Breast epithelium (tissue), 3 donors: ENCODE measurements around the gene CLCN3.

ENCODE experiments used
- POLR2A ChIP-seq: fragments of 450-650 bp; IDR thresholded peaks from one replicate; pipeline ENCODE4 v1.6.1; 2016; ENCODE audit warnings: antibody characterized with exemption, mild to moderate bottlenecking, moderate library complexity
- POLR2AphosphoS5 ChIP-seq, 3 donors: sonication (generic); formaldehyde crosslinking; IDR thresholded peaks; one replicate each; pipeline ENCODE4 v1.6.1; 2017; ENCODE audit warnings: antibody characterized with exemption in 3 of 3
- TF ChIP-seq, protein P1 (sequence below), 3 donors: fragments of 450-650 bp; IDR thresholded peaks; one replicate each; pipeline ENCODE4 v1.5.1; 2016 to 2017; ENCODE audit warnings: antibody characterized with exemption in 3 of 3, mild to moderate bottlenecking in 3 of 3, moderate library complexity in 3 of 3

DNA sequence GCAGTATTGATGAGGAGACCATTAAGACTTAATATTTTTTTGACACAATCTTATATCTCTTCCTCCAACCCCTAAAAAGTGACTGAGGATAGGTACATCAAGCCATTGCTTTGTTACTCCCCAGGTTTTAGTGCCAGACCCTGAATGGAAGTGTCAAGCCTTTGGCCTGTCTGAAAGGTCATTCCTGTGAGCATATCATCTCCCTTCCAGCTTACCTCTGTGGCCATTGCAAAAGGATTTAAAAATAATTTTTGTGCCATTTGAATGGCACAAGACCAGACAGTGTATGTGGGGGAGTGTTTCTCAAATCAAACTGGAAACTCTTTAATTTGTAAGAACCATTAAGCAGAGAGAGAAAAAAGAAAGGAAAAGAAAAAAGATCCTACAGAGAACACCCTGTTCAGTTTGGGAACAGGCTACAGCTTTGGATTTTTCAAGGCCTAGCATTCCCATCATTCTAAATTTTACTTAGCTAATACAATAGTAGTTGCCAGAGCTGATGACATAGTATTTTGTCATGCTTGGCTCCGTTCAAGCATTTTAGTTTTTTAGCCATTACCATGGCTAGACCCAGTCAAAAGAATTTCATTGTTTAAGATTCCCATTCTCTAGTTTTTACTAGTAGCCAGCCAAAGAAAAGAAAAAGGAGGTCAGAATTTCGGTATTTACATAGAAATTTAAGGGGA is 87.7 kb downstream of the CLCN3 start:
- TF ChIP-seq, protein P1, sequence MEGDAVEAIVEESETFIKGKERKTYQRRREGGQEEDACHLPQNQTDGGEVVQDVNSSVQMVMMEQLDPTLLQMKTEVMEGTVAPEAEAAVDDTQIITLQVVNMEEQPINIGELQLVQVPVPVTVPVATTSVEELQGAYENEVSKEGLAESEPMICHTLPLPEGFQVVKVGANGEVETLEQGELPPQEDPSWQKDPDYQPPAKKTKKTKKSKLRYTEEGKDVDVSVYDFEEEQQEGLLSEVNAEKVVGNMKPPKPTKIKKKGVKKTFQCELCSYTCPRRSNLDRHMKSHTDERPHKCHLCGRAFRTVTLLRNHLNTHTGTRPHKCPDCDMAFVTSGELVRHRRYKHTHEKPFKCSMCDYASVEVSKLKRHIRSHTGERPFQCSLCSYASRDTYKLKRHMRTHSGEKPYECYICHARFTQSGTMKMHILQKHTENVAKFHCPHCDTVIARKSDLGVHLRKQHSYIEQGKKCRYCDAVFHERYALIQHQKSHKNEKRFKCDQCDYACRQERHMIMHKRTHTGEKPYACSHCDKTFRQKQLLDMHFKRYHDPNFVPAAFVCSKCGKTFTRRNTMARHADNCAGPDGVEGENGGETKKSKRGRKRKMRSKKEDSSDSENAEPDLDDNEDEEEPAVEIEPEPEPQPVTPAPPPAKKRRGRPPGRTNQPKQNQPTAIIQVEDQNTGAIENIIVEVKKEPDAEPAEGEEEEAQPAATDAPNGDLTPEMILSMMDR (IDR thresholded peaks at IDR 0.05) = no peak
- TF ChIP-seq POLR2AphosphoS5 (IDR thresholded peaks at IDR 0.05) (no peak), POLR2A (no peak)
